HEK293 (cell line): ENCODE data around the gene PLEKHG2.

Source experiments
- KLF8 ChIP-seq: fragments of 450-650 bp; formaldehyde crosslinking; IDR thresholded peaks from 2 replicates; pipeline ENCODE4 v1.5.1; 2016; ENCODE audit warnings: missing biosample characterization, missing genetic modification characterization
- OVOL3 ChIP-seq: fragments of 450-650 bp; formaldehyde crosslinking; IDR thresholded peaks from 2 replicates; pipeline ENCODE4 v1.5.1; 2016; ENCODE audit warnings: missing biosample characterization, missing genetic modification characterization
- SCRT1 ChIP-seq: fragments of 450-650 bp; formaldehyde crosslinking; IDR thresholded peaks from 2 replicates; pipeline ENCODE4 v1.5.1; 2016; ENCODE audit warnings: missing biosample characterization, missing genetic modification characterization, borderline replicate concordance
- SCRT2 ChIP-seq: fragments of 450-650 bp; formaldehyde crosslinking; IDR thresholded peaks from 2 replicates; pipeline ENCODE4 v1.5.1; 2016; ENCODE audit warnings: missing biosample characterization, missing genetic modification characterization
- SP2 ChIP-seq: fragments of 450-650 bp; formaldehyde crosslinking; IDR thresholded peaks from 2 replicates; pipeline ENCODE4 v1.5.1; 2016; ENCODE audit warnings: missing biosample characterization, missing genetic modification characterization
- TSHZ1 ChIP-seq: fragments of 450-650 bp; formaldehyde crosslinking; IDR thresholded peaks from 2 replicates; pipeline ENCODE4 v1.5.1; 2016; ENCODE audit warnings: missing biosample characterization, missing genetic modification characterization, borderline replicate concordance
- ZBTB1 ChIP-seq: fragments of 450-650 bp; formaldehyde crosslinking; IDR thresholded peaks from 2 replicates; pipeline ENCODE4 v1.5.1; 2016; ENCODE audit warnings: missing biosample characterization, missing genetic modification characterization
- ZBTB10 ChIP-seq: fragments of 450-650 bp; formaldehyde crosslinking; IDR thresholded peaks from 2 replicates; pipeline ENCODE4 v1.5.1; 2016; ENCODE audit warnings: missing biosample characterization, missing genetic modification characterization
- ZFP37 ChIP-seq: fragments of 450-650 bp; formaldehyde crosslinking; IDR thresholded peaks from 2 replicates; pipeline ENCODE4 v1.5.1; 2016; ENCODE audit warnings: missing biosample characterization, missing genetic modification characterization
- ZNF133 ChIP-seq: fragments of 450-650 bp; formaldehyde crosslinking; IDR thresholded peaks from 2 replicates; pipeline ENCODE4 v1.5.1; 2016; ENCODE audit warnings: missing biosample characterization, missing genetic modification characterization
- ZNF138 ChIP-seq: fragments of 450-650 bp; formaldehyde crosslinking; IDR thresholded peaks from 2 replicates; pipeline ENCODE4 v1.5.1; 2016; ENCODE audit warnings: missing biosample characterization, missing genetic modification characterization, borderline replicate concordance
- ZNF148 ChIP-seq: fragments of 450-650 bp; formaldehyde crosslinking; IDR thresholded peaks from 2 replicates; pipeline ENCODE4 v1.5.0; 2017; ENCODE audit warnings: missing biosample characterization, missing genetic modification characterization, borderline replicate concordance
- ZNF274 ChIP-seq, 2 experiments: fragments of 200-500 bp in 1 of 2; fragments of 450-650 bp in 1 of 2; sonication (Bioruptor generic) in 1 of 2; formaldehyde crosslinking in 1 of 2; IDR thresholded peaks; 2 replicates each; pipeline versions ENCODE4 v1.5.1 to v1.6.1; 2014 to 2016; ENCODE audit warnings: borderline replicate concordance in 1 of 2, inconsistent platforms in 1 of 2, low read length in 1 of 2, missing biosample characterization in 1 of 2, missing genetic modification characterization in 1 of 2
- ZNF366 ChIP-seq: fragments of 450-650 bp; formaldehyde crosslinking; conservative IDR thresholded peaks from 2 replicates; pipeline ENCODE4 v1.5.1; 2016; ENCODE audit warnings: missing biosample characterization, missing genetic modification characterization
- ZNF391 ChIP-seq: fragments of 450-650 bp; formaldehyde crosslinking; IDR thresholded peaks from 2 replicates; pipeline ENCODE4 v1.5.1; 2016; ENCODE audit warnings: low read depth, missing biosample characterization, missing genetic modification characterization, borderline replicate concordance
- ZNF394 ChIP-seq: fragments of 450-650 bp; formaldehyde crosslinking; IDR thresholded peaks from 2 replicates; pipeline ENCODE4 v1.5.1; 2016; ENCODE audit warnings: missing biosample characterization, missing genetic modification characterization, mild to moderate bottlenecking, moderate library complexity, borderline replicate concordance
- ZNF433 ChIP-seq: fragments of 450-650 bp; formaldehyde crosslinking; IDR thresholded peaks from 2 replicates; pipeline ENCODE4 v1.5.1; 2016; ENCODE audit warnings: missing biosample characterization, missing genetic modification characterization, low read depth
- ZNF548 ChIP-seq: fragments of 450-650 bp; formaldehyde crosslinking; IDR thresholded peaks from 2 replicates; pipeline ENCODE4 v1.5.1; 2016; ENCODE audit warnings: missing biosample characterization, missing genetic modification characterization
- ZNF571 ChIP-seq: fragments of 450-650 bp; formaldehyde crosslinking; IDR thresholded peaks from 2 replicates; pipeline ENCODE4 v1.5.0; 2017; ENCODE audit warnings: missing biosample characterization, missing genetic modification characterization
- ZNF610 ChIP-seq: fragments of 450-650 bp; formaldehyde crosslinking; IDR thresholded peaks from 2 replicates; pipeline ENCODE4 v1.5.1; 2016; ENCODE audit warnings: missing biosample characterization, missing genetic modification characterization, borderline replicate concordance
- ZNF624 ChIP-seq: fragments of 450-650 bp; formaldehyde crosslinking; IDR thresholded peaks from 2 replicates; pipeline ENCODE4 v1.5.1; 2017; ENCODE audit warnings: missing biosample characterization, missing genetic modification characterization
- ZNF654 ChIP-seq: fragments of 450-650 bp; formaldehyde crosslinking; IDR thresholded peaks from 2 replicates; pipeline ENCODE4 v1.5.1; 2016; ENCODE audit warnings: low read depth, missing biosample characterization, missing genetic modification characterization
- ZNF791 ChIP-seq: fragments of 450-650 bp; formaldehyde crosslinking; IDR thresholded peaks from 2 replicates; pipeline ENCODE4 v1.5.1; 2016; ENCODE audit warnings: missing biosample characterization, missing genetic modification characterization
- TF ChIP-seq, protein P1 (sequence below): fragments of 450-650 bp; formaldehyde crosslinking; IDR thresholded peaks from 2 replicates; pipeline ENCODE4 v1.5.1; 2016; ENCODE audit warnings: missing biosample characterization, missing genetic modification characterization
- TF ChIP-seq, protein P2 (sequence below): fragments of 450-650 bp; formaldehyde crosslinking; IDR thresholded peaks from 2 replicates; pipeline ENCODE4 v1.5.1; 2017; ENCODE audit warnings: missing biosample characterization, missing genetic modification characterization

The PLEKHG2 gene

GRCh38 chr19:39445196-39446111, 33.0 kb downstream of the PLEKHG2 start, which contains the start of gene SUPT5H (continued):
- no peak for TF ChIP-seq TSHZ1
- peak; percentile 60; the same call in 1 of the 2 replicates for TF ChIP-seq ZNF394
- no peak for TF ChIP-seq ZBTB1 (tag by site-specific recombination)
- TF ChIP-seq ZNF391: peak; percentile 18; the same call in 1 of the 2 replicates
- no peak for TF ChIP-seq ZNF274 (IDR thresholded peaks at IDR 0.05; ENCODE audit: low read length)
- TF ChIP-seq ZNF274 (tag by site-specific recombination; IDR thresholded peaks at IDR 0.05; ENCODE audit: borderline replicate concordance): no peak
- peak; percentile 23 for TF ChIP-seq OVOL3 (tag by site-specific recombination)
- TF ChIP-seq KLF8 (tag by site-specific recombination): peak; percentile 98
- TF ChIP-seq ZNF148: no peak
- TF ChIP-seq ZNF433 (tag by site-specific recombination): no peak
- TF ChIP-seq SCRT2: peak; percentile 37; the same call in 1 of the 2 replicates
- TF ChIP-seq, protein P1, sequence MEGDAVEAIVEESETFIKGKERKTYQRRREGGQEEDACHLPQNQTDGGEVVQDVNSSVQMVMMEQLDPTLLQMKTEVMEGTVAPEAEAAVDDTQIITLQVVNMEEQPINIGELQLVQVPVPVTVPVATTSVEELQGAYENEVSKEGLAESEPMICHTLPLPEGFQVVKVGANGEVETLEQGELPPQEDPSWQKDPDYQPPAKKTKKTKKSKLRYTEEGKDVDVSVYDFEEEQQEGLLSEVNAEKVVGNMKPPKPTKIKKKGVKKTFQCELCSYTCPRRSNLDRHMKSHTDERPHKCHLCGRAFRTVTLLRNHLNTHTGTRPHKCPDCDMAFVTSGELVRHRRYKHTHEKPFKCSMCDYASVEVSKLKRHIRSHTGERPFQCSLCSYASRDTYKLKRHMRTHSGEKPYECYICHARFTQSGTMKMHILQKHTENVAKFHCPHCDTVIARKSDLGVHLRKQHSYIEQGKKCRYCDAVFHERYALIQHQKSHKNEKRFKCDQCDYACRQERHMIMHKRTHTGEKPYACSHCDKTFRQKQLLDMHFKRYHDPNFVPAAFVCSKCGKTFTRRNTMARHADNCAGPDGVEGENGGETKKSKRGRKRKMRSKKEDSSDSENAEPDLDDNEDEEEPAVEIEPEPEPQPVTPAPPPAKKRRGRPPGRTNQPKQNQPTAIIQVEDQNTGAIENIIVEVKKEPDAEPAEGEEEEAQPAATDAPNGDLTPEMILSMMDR: peak; percentile 61
- TF ChIP-seq, protein P2, sequence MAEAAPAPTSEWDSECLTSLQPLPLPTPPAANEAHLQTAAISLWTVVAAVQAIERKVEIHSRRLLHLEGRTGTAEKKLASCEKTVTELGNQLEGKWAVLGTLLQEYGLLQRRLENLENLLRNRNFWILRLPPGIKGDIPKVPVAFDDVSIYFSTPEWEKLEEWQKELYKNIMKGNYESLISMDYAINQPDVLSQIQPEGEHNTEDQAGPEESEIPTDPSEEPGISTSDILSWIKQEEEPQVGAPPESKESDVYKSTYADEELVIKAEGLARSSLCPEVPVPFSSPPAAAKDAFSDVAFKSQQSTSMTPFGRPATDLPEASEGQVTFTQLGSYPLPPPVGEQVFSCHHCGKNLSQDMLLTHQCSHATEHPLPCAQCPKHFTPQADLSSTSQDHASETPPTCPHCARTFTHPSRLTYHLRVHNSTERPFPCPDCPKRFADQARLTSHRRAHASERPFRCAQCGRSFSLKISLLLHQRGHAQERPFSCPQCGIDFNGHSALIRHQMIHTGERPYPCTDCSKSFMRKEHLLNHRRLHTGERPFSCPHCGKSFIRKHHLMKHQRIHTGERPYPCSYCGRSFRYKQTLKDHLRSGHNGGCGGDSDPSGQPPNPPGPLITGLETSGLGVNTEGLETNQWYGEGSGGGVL (tag by site-specific recombination): peak; percentile 56; the same call in 1 of the 2 replicates
- TF ChIP-seq ZNF133 (tag by site-specific recombination): no peak
- 0 out of 2 replicates have a peak, but pooled peaks have one; percentile 24 for TF ChIP-seq ZNF548 (tag by site-specific recombination)
- TF ChIP-seq ZNF624 (tag by site-specific recombination): no peak
- no peak for TF ChIP-seq ZNF571 (tag by site-specific recombination)
- no peak for TF ChIP-seq ZNF138
- no peak for TF ChIP-seq ZNF654
- TF ChIP-seq SCRT1 (tag by site-specific recombination): no peak
- TF ChIP-seq ZFP37 (tag by site-specific recombination): peak; percentile 96
- peak; percentile 72 for TF ChIP-seq ZNF366
- peak; percentile 10; the same call in 1 of the 2 replicates for TF ChIP-seq ZNF791 (tag by site-specific recombination)
- peak; percentile 92 for TF ChIP-seq SP2 (tag by site-specific recombination)
- TF ChIP-seq ZNF610 (tag by site-specific recombination): peak; percentile 81; the same call in 1 of the 2 replicates
- TF ChIP-seq ZBTB10 (tag by site-specific recombination): peak; percentile 53; the same call in 1 of the 2 replicates
